SU-DHL-6 (cell line): Measurements from ENCODE around the gene SEPHS2.
A peak's percentile ranks its signal among the peaks of the same experiment; 100 is the strongest.

Experiments
- H2AFZ ChIP-seq: fragments of 200-600 bp; sonication (generic); 2 replicates; pipeline ENCODE4 v1.6.1; 2014; ENCODE audit warnings: low read depth, mild to moderate bottlenecking, moderate library complexity, mixed read lengths, antibody characterized with exemption, low read length; ENCODE audit not compliant: severe bottlenecking
- H3F3A ChIP-seq: fragments of 200-600 bp; shearing (Covaris generic); 2 replicates; pipeline ENCODE4 v1.6.0; 2016; ENCODE audit warnings: antibody characterized with exemption, mild to moderate bottlenecking; ENCODE audit not compliant: insufficient read depth
- H3K27ac ChIP-seq: fragments of 200-600 bp; sonication (generic); 2 replicates; pipeline ENCODE4 v1.5.1; 2016; ENCODE audit warnings: low read depth, mild to moderate bottlenecking, low read length, moderate library complexity, mixed read lengths
- H3K27me3 ChIP-seq: fragments of 200-600 bp; sonication (generic), shearing (Covaris generic); 2 replicates; pipeline ENCODE4 v1.6.0; 2014; ENCODE audit warnings: mild to moderate bottlenecking, low read length
- H3K36me3 ChIP-seq: fragments of 200-600 bp; sonication (generic); 2 replicates; pipeline ENCODE4 v1.6.1; 2014; ENCODE audit warnings: mild to moderate bottlenecking, low read length, mixed read lengths
- H3K4me2 ChIP-seq: fragments of 300-600, 200-600 bp; shearing (Covaris generic), sonication (generic); 2 replicates; pipeline ENCODE4 v1.6.0; 2014; ENCODE audit warnings: low read length, low read depth, mild to moderate bottlenecking; ENCODE audit not compliant: poor library complexity, severe bottlenecking
- H3K4me3 ChIP-seq: fragments of 200-600 bp; sonication (generic); 2 replicates; pipeline ENCODE4 v1.5.1; 2014; ENCODE audit warnings: antibody characterized with exemption, low read length, mild to moderate bottlenecking, mixed read lengths; ENCODE audit not compliant: insufficient read depth, poor library complexity, severe bottlenecking
- H3K79me2 ChIP-seq: fragments of 200-600 bp; sonication (generic); 2 replicates; pipeline ENCODE4 v1.6.1; 2014; ENCODE audit warnings: mild to moderate bottlenecking, low read length, moderate library complexity; ENCODE audit not compliant: insufficient read depth
- H3K9ac ChIP-seq: fragments of 200-600 bp; sonication (generic); 2 replicates; pipeline ENCODE4 v1.7.0; 2014; ENCODE audit warnings: mild to moderate bottlenecking, low read length
- H3K9me2 ChIP-seq: fragments of 200-600 bp; sonication (generic); replicated peaks from 2 replicates; pipeline ENCODE4 v1.6.1; 2014; ENCODE audit warnings: low read length; ENCODE audit not compliant: insufficient read depth
- H3K9me3 ChIP-seq: fragments of 200-600 bp; sonication (generic); 2 replicates; pipeline ENCODE4 v1.6.1; 2014; ENCODE audit warnings: low read length, mixed read lengths; ENCODE audit not compliant: insufficient read depth
- H4K20me1 ChIP-seq: fragments of 200-600 bp; sonication (generic); 2 replicates; pipeline ENCODE4 v1.6.1; 2014; ENCODE audit warnings: low read depth, mild to moderate bottlenecking, antibody characterized with exemption, low read length, moderate library complexity, mixed read lengths
- EZH2phosphoT487 ChIP-seq: fragments of 200-600 bp; sonication (generic), shearing (Covaris generic); conservative IDR thresholded peaks from 2 replicates; pipeline ENCODE4 v1.6.1; 2018; ENCODE audit warnings: mild to moderate bottlenecking, antibody characterized with exemption, low read length, moderate library complexity, mixed read lengths
- TF ChIP-seq, protein P1 (sequence below): fragments of 200-600 bp; sonication (generic); IDR thresholded peaks from one replicate; pipeline ENCODE4 v1.5.1; 2017; ENCODE audit warnings: antibody characterized with exemption, mild to moderate bottlenecking, low read length, moderate library complexity; ENCODE audit not compliant: insufficient read depth, poor library complexity, severe bottlenecking

SEPHS2 gene

DNA sequence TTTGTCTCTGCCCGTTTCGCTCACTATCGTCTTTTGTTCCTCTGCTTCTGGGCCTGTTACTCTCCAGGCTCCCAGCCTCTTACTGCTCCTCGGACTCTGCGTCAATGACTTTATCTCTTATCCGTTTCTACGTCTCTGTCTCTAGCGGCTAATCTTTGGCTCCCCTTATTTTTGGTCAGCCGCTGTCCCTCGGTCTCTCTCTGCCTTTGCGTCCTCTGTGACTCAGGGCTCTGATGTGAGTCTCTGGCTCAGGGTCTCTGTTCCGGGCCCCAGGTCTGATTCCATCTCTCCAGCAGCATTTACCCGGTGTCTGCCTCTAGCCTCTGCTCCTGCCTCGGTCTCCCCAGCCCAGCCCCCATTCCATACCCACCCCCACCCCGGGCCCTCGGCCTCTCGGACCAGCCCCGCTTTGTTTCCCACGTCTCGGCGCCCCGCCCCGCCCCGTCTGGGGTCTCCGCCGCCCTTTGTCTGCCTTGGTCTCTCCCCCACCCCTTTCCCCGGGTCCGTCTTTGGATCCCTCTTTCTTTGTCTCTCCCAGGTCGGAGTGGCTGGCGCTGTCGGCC lies 51.0 kb downstream of the SEPHS2 start:
- H3K79me2 ChIP-seq, result peaks cover 13% of the 10 kb centered on the region; the same call in 1 of the 2 replicates
- H3K9ac ChIP-seq, result peak overlapping the region; percentile 70
- no peaks in the 10 kb centered on the region for H4K20me1 ChIP-seq
- no peaks in the 10 kb centered on the region for H3K9me2 ChIP-seq
- peak overlapping the region; percentile 27; the same call in 1 of the 2 replicates for H3K27ac ChIP-seq
- no peaks in the 10 kb centered on the region for H3K9me3 ChIP-seq
- no peaks in the 10 kb centered on the region for H3K36me3 ChIP-seq
- no peaks in the 10 kb centered on the region for H3K27me3 ChIP-seq
- H3K4me3 ChIP-seq, result peak overlapping the region; percentile 74
- peaks cover 10% of the 10 kb centered on the region; the same call in 1 of the 2 replicates for H3F3A ChIP-seq
- peak overlapping the region; percentile 87 for H2AFZ ChIP-seq
- H3K4me2 ChIP-seq, result peak overlapping the region; percentile 82
- TF ChIP-seq EZH2phosphoT487, result no peak
- TF ChIP-seq, protein P1, sequence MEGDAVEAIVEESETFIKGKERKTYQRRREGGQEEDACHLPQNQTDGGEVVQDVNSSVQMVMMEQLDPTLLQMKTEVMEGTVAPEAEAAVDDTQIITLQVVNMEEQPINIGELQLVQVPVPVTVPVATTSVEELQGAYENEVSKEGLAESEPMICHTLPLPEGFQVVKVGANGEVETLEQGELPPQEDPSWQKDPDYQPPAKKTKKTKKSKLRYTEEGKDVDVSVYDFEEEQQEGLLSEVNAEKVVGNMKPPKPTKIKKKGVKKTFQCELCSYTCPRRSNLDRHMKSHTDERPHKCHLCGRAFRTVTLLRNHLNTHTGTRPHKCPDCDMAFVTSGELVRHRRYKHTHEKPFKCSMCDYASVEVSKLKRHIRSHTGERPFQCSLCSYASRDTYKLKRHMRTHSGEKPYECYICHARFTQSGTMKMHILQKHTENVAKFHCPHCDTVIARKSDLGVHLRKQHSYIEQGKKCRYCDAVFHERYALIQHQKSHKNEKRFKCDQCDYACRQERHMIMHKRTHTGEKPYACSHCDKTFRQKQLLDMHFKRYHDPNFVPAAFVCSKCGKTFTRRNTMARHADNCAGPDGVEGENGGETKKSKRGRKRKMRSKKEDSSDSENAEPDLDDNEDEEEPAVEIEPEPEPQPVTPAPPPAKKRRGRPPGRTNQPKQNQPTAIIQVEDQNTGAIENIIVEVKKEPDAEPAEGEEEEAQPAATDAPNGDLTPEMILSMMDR, result no peak
